HuH-7 (cell line): ENCODE data around the gene SIM1.
A peak's percentile ranks its signal among the peaks of the same experiment; 100 is the strongest.

ENCODE experiments used
- DNase-seq: peaks from one replicate; pipeline ENCODE4 v3.0.0; 2011; ENCODE audit warnings: low spot score

Gene SIM1

GRCh38 chr6:100472674-100473073, 8.0 kb upstream of the SIM1 start:
- no peak for DNase-seq

GRCh38 chr6:100470422-100471120, 5.8 kb upstream of the SIM1 start:
- DNase-seq: no peak

- no peak for DNase-seq
Measured at GRCh38 chr6:100469101-100469859, 4.6 kb upstream of the SIM1 start.

- DNase-seq: no peak
Measured at GRCh38 chr6:100468016-100468622, 3.4 kb upstream of the SIM1 start.

GRCh38 chr6:100467129-100468015, 2.7 kb upstream of the SIM1 start:
- DNase-seq: no peak

- no peak for DNase-seq
Measured at GRCh38 chr6:100466410-100467128, 1.8 kb upstream of the SIM1 start.

- DNase-seq: no peak
Measured at GRCh38 chr6:100465701-100466409, 1.1 kb upstream of the SIM1 start.

- DNase-seq: no peak
Measured at GRCh38 chr6:100464162-100464851, 414 bp downstream of the SIM1 start.

- DNase-seq: no peak
Measured at GRCh38 chr6:100463630-100464161, 1.0 kb downstream of the SIM1 start.

- DNase-seq: no peak
Measured at GRCh38 chr6:100462706-100463629, 1.8 kb downstream of the SIM1 start.

GRCh38 chr6:100461917-100462705, 2.6 kb downstream of the SIM1 start:
- DNase-seq: no peak

GRCh38 chr6:100461278-100461916, 3.3 kb downstream of the SIM1 start:
- peak; percentile 93 for DNase-seq

- DNase-seq: peak; percentile 81
Measured at GRCh38 chr6:100460650-100461204, 4.0 kb downstream of the SIM1 start.

- no peak for DNase-seq
Measured at GRCh38 chr6:100459592-100460184, 5.0 kb downstream of the SIM1 start.

- DNase-seq: no peak
Measured at GRCh38 chr6:100458841-100459591, 5.7 kb downstream of the SIM1 start.
